ENCODE data around the gene NPW. TPM values are rescaled to one million over a fixed set of nuclear protein-coding genes. Genes with fewer than 3 reads are reported as not detected.

NPW gene
- total RNA-seq, 1 experiment from 2014 or later: 7.1 TPM

DNA sequence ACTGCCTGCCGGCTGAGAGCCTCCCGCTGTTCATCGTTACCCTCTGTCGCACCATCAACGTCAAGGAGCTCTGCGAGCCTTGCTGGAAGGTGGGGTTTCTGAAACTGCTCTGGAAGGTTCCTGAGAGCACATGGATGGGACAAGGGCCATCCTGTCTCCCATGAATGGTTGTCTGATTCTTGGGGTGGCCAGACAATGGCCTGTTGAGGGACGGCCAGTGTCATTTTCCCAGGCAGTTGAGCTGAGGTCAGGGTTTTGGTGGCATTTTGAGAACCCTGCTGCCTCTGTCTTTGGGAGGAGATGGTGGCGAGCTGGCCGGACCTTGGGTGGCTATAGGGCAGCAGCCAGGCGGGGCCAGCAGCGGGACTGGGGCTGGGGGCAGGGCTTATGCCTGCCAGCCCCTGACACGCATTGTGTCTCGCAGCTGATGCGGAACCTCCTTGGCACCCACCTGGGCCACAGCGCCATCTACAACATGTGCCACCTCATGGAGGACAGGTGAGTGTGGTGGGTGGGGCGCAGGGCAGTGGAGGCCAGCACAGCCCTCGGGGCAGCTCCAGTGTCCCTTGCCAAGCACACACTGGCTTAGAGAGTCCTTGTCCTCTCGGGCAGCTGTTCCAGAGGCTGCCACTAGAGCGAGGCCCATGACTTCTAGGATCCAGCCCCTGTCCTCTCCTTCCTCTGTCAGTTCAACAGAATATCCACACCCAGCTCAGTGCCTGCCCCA is 37.3 kb downstream of the NPW start:
- H3K4me1 Mint-ChIP-seq: no peaks in the 10 kb centered on the region

More for the DNA sequence above, 37.3 kb downstream of the NPW start:
- Histone ChIP-seq H3K23ac (ENCODE audit: insufficient read length, low read depth, low read length) (no peak overlapping the region), H4K91ac (ENCODE audit: insufficient read length, low read depth, low read length) (no peak overlapping the region), H2BK5ac (ENCODE audit: insufficient read length, low read length) (no peak overlapping the region), H3K9me3 (ENCODE audit: control insufficient read depth, low read depth, low read length) (no peaks in the 10 kb centered on the region), H3K9ac (ENCODE audit: extremely low read depth, insufficient read length, low read length) (no peak overlapping the region), H3K79me2 (ENCODE audit: insufficient read depth, low read length) (no peaks in the 10 kb centered on the region), H2BK20ac (ENCODE audit: low read depth, low read length, poor library complexity, severe bottlenecking) (no peak overlapping the region), H3K56ac (ENCODE audit: insufficient read length, low read depth, low read length) (no peak overlapping the region), H3K4me2 (ENCODE audit: insufficient read depth, insufficient read length, low read length) (no peak overlapping the region), H3T11ph (ENCODE audit: low read length) (no peak overlapping the region), H4K5ac (ENCODE audit: insufficient read length, low read depth, low read length) (no peak overlapping the region), H3K23me2 (ENCODE audit: insufficient read length, low read depth, low read length, poor library complexity, severe bottlenecking) (no peaks in the 10 kb centered on the region), H3K4me1 (ENCODE audit: insufficient read depth, low read length) (no peaks in the 10 kb centered on the region), H3K79me1 (ENCODE audit: insufficient read depth, low read depth, low read length, poor library complexity, severe bottlenecking) (no peaks in the 10 kb centered on the region), H2BK12ac (ENCODE audit: insufficient read length, low read depth, low read length) (no peak overlapping the region), H4K8ac (replicated peaks; ENCODE audit: insufficient read length, low read depth, low read length) (no peak overlapping the region), H4K20me1 (ENCODE audit: control insufficient read depth, insufficient read depth, insufficient read length) (peaks cover 2% of the 10 kb centered on the region), H2BK120ac (ENCODE audit: low read depth, low read length, poor library complexity, severe bottlenecking) (no peak overlapping the region), H3K27me3 (ENCODE audit: insufficient read depth, low read length) (no peaks in the 10 kb centered on the region), H2AK5ac (ENCODE audit: insufficient read length, low read length) (no peak overlapping the region), H2AFZ (ENCODE audit: low read length) (no peak overlapping the region), H3K14ac (ENCODE audit: insufficient read depth, low read length) (no peak overlapping the region), H3K4ac (ENCODE audit: low read depth, low read length) (no peak overlapping the region), H3K18ac (ENCODE audit: insufficient read length, low read depth, low read length) (no peak overlapping the region), H3K27ac (ENCODE audit: insufficient read length, low read depth, low read length) (no peak overlapping the region), H2BK15ac (ENCODE audit: low read depth, low read length) (no peak overlapping the region)
- no CpG with 5 or more reads among the region's 19 CpGs for WGBS (ENCODE audit: extremely low coverage, insufficient read length, low lambda C conversion rate)
- TF ChIP-seq, protein P1, sequence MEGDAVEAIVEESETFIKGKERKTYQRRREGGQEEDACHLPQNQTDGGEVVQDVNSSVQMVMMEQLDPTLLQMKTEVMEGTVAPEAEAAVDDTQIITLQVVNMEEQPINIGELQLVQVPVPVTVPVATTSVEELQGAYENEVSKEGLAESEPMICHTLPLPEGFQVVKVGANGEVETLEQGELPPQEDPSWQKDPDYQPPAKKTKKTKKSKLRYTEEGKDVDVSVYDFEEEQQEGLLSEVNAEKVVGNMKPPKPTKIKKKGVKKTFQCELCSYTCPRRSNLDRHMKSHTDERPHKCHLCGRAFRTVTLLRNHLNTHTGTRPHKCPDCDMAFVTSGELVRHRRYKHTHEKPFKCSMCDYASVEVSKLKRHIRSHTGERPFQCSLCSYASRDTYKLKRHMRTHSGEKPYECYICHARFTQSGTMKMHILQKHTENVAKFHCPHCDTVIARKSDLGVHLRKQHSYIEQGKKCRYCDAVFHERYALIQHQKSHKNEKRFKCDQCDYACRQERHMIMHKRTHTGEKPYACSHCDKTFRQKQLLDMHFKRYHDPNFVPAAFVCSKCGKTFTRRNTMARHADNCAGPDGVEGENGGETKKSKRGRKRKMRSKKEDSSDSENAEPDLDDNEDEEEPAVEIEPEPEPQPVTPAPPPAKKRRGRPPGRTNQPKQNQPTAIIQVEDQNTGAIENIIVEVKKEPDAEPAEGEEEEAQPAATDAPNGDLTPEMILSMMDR (conservative IDR thresholded peaks at IDR 0.05): peak; percentile 50
- DNase-seq: no peak
- Mint-ChIP-seq H3K4me3 (peak overlapping the region in 1 of 2 experiments; percentile 18; a peak in 1 of 5 replicates), H3K27me3 (ENCODE audit: low read depth) (no peaks in the 10 kb centered on the region), H3K36me3 (ENCODE audit: insufficient read depth in 1 of 3, low read depth in 3 of 3) (peaks cover 4 to 33% (median 32%) of the 10 kb centered on the region in 3 experiments; a peak in 6 of 7 replicates), H3K27ac (peak overlapping the region in 2 of 3 experiments; percentile 14 to 69; a peak in 1 of 7 replicates), H3K9me3 (no peaks in the 10 kb centered on the region)

Measured in H9 (cell line).